Endometrium (tissue), 2 donors: Measurements from ENCODE around the gene TEDDM1.
"Not testable (repeated sequence)": the region's sequence is repeated elsewhere in the genome, so short reads cannot be mapped to it uniquely, and the experiment has no call there.

Experiments
- FAIRE-seq: peaks from 2 replicates; lab custom pipeline; 2012; peaks lifted over from hg19 to GRCh38; lab: Jason Lieb, UNC
- donor health status: control.
- donor health status: control.

The TEDDM1 gene

GRCh38 chr1:182380199-182380598 is 20.3 kb downstream of the TEDDM1 start:
- FAIRE-seq, result no peak

GRCh38 chr1:182379781-182380180 is 20.7 kb downstream of the TEDDM1 start:
- not testable (repeated sequence) for FAIRE-seq

- FAIRE-seq, result no peak
Measured at GRCh38 chr1:182376936-182377574, 23.4 kb downstream of the TEDDM1 start.

- no peak for FAIRE-seq
Measured at GRCh38 chr1:182374101-182374834, 26.2 kb downstream of the TEDDM1 start.

GRCh38 chr1:182370532-182370931 is 29.9 kb downstream of the TEDDM1 start:
- FAIRE-seq, result no peak

- no peak for FAIRE-seq
Measured at GRCh38 chr1:182368903-182369302, 31.6 kb downstream of the TEDDM1 start.

- FAIRE-seq, result no peak
Measured at GRCh38 chr1:182368358-182368757, 32.1 kb downstream of the TEDDM1 start.

- FAIRE-seq, result no peak
Measured at GRCh38 chr1:182367926-182368325, 32.5 kb downstream of the TEDDM1 start.

GRCh38 chr1:182366596-182366995 is 33.9 kb downstream of the TEDDM1 start:
- FAIRE-seq, result no peak

GRCh38 chr1:182359645-182360044 is 40.8 kb downstream of the TEDDM1 start:
- FAIRE-seq, result no peak

- FAIRE-seq, result no peak
Measured at GRCh38 chr1:182357913-182358312, 42.6 kb downstream of the TEDDM1 start.

GRCh38 chr1:182357171-182357570 is 43.3 kb downstream of the TEDDM1 start:
- FAIRE-seq, result no peak

- no peak for FAIRE-seq
Measured at GRCh38 chr1:182355723-182356098, 44.8 kb downstream of the TEDDM1 start.

- FAIRE-seq, result no peak
Measured at GRCh38 chr1:182351790-182352364, 48.6 kb downstream of the TEDDM1 start.

- no peak for FAIRE-seq
Measured at GRCh38 chr1:182350839-182351238, 49.6 kb downstream of the TEDDM1 start.

GRCh38 chr1:182348961-182349747 is 51.3 kb downstream of the TEDDM1 start:
- FAIRE-seq, result no peak
